DND-41 (cell line): ENCODE results near the gene VSTM2B.

Experiments used
- EZH2 ChIP-seq: IDR thresholded peaks from 3 replicates; pipeline ENCODE4 v1.6.1; 2012; ENCODE audit warnings: borderline replicate concordance, low read depth, mild to moderate bottlenecking, moderate library complexity, low read length, inconsistent platforms; ENCODE audit not compliant: severe bottlenecking
- TF ChIP-seq, protein P1 (sequence below): IDR thresholded peaks from 2 replicates; pipeline ENCODE4 v1.5.1; 2012; ENCODE audit warnings: borderline replicate concordance, low read length, moderate library complexity, mild to moderate bottlenecking; ENCODE audit not compliant: poor library complexity, severe bottlenecking; ENCODE audit errors: extremely low read depth

DNA sequence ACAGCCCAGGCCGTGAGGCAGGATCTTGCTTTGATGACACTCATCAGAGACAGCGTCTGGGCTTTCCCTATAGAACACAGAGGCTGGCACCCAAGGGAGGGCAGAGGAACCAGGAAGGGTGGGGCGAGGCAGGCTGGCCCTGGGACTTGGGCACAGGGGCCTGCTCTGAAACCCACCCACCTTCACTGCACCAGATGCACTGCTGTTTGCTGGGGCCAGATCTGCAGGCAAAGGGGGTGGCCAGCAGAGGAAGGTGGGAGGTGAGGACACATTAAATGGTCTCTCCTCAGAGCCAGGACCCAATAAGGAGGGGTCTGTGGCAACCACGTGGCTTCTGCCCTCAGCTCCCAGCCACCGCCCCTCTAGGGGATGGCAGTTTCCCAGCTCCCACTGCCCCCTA, 6.6 kb upstream of the VSTM2B start:
- TF ChIP-seq, protein P1, sequence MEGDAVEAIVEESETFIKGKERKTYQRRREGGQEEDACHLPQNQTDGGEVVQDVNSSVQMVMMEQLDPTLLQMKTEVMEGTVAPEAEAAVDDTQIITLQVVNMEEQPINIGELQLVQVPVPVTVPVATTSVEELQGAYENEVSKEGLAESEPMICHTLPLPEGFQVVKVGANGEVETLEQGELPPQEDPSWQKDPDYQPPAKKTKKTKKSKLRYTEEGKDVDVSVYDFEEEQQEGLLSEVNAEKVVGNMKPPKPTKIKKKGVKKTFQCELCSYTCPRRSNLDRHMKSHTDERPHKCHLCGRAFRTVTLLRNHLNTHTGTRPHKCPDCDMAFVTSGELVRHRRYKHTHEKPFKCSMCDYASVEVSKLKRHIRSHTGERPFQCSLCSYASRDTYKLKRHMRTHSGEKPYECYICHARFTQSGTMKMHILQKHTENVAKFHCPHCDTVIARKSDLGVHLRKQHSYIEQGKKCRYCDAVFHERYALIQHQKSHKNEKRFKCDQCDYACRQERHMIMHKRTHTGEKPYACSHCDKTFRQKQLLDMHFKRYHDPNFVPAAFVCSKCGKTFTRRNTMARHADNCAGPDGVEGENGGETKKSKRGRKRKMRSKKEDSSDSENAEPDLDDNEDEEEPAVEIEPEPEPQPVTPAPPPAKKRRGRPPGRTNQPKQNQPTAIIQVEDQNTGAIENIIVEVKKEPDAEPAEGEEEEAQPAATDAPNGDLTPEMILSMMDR: no peak
- TF ChIP-seq EZH2: no peak
